HEK293 (cell line): ENCODE measurements around the gene MEP1A.
"Not testable (repeated sequence)": the region's sequence is repeated elsewhere in the genome, so short reads cannot be mapped to it uniquely, and the experiment has no call there.

Experiments used
- BCL11A ChIP-seq: fragments of 450-650 bp; formaldehyde crosslinking; IDR thresholded peaks from 2 replicates; pipeline ENCODE4 v1.5.1; 2016; ENCODE audit warnings: low read depth, missing biosample characterization, missing genetic modification characterization
- CTCF ChIP-seq: fragments of 450-650 bp; formaldehyde crosslinking; IDR thresholded peaks from 2 replicates; pipeline ENCODE4 v1.5.1; 2016; ENCODE audit warnings: missing biosample characterization, missing genetic modification characterization
- ZBTB44 ChIP-seq: fragments of 450-650 bp; IDR thresholded peaks from 2 replicates; pipeline ENCODE4 v1.5.1; 2018; ENCODE audit warnings: missing biosample characterization, mild to moderate bottlenecking, missing genetic modification characterization
- ZNF155 ChIP-seq: fragments of 450-650 bp; formaldehyde crosslinking; IDR thresholded peaks from 2 replicates; pipeline ENCODE4 v1.5.1; 2016; ENCODE audit warnings: missing biosample characterization, missing genetic modification characterization

GRCh38 chr6:46855966-46856365 is 62.8 kb downstream of the MEP1A start:
- not testable (repeated sequence) for TF ChIP-seq ZBTB44; ZNF155 (tag by site-specific recombination); CTCF (tag by site-specific recombination); BCL11A (tag by site-specific recombination)
